Left ventricle myocardium inferior (tissue), 1 donor: Measurements from ENCODE around the gene TSC22D1. TPM values are rescaled to one million over a fixed set of nuclear protein-coding genes. Genes with fewer than 3 reads are reported as not detected.
A peak's percentile ranks its signal among the peaks of the same experiment; 100 is the strongest.

Experiments used
- DNase-seq: peaks from one replicate; pipeline ENCODE4 v3.0.0-alpha.2; 2020
- H3K27ac ChIP-seq: fragments of 200-600 bp; replicated peaks from 2 replicates; pipeline ENCODE4 v1.8.0; 2021
- H3K27me3 ChIP-seq: fragments of 200-600 bp; 2 replicates; pipeline ENCODE4 v1.8.0; 2021; ENCODE audit warnings: low read depth
- H3K36me3 ChIP-seq: fragments of 200-600 bp; 2 replicates; pipeline ENCODE4 v1.8.0; 2021
- H3K4me1 ChIP-seq: fragments of 200-600 bp; 2 replicates; pipeline ENCODE4 v1.8.0; 2021
- H3K4me3 ChIP-seq: fragments of 200-600 bp; 2 replicates; pipeline ENCODE4 v1.8.0; 2021; ENCODE audit warnings: mild to moderate bottlenecking, moderate library complexity
- H3K9me3 ChIP-seq: fragments of 200-600 bp; replicated peaks from 2 replicates; pipeline ENCODE4 v1.8.0; 2021
- intact Hi-C: fragments of 100-400 bp; cut with micrococcal nuclease; formaldehyde crosslinking; loops from one replicate; pipeline ENCODE4 v1.11.0; 2022
- total RNA-seq: library from RNA; stranded (reverse); fragmentation: NEBNext Ultra II Directional; extraction: Animal tissue kit (Norgen Biotek cat#: 25700); gene quantifications from one replicate; pipeline ENCODE4 v1.2.1, GENCODE V29; 2021
- TF ChIP-seq, protein P1 (sequence below): fragments of 200-600 bp; IDR thresholded peaks from 2 replicates; pipeline ENCODE4 v1.8.0; 2021; ENCODE audit warnings: antibody characterized with exemption, mild to moderate bottlenecking, borderline replicate concordance
- donor health status: DM: no; HTN: yes; CAD: no; lungs with severe emphysema.

TSC22D1 gene
- total RNA-seq, 1 donor from 2014 or later, result 158 TPM

DNA sequence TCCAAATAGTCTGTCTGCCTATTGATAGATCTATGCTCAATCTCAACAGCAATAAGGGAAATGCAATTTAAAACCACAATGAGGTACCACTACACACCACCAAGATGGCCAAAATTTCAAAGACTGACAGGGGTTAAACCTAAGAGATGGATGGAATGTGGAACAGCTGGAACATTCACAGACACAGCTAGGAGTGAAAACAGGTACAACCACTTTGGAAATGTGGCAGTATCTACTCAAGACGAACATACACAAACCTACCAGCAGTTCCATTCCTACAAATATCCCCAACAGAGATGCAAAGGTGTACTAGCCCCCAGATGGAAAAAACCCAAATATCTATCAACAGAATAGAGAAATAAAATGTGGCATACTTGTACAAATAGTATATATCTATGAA lies 86.4 kb downstream of the TSC22D1 start:
- no peak for DNase-seq
- intact Hi-C loops, result loop anchor here (10.0 kb wide), 2 partner anchors 85 to 385 kb away; partner anchors contain the start of gene TSC22D1
- no peaks in the 10 kb centered on the region for H3K27me3 ChIP-seq
- no peaks in the 10 kb centered on the region for H3K36me3 ChIP-seq
- H3K27ac ChIP-seq, result no peak overlapping the region
- H3K4me3 ChIP-seq, result no peak overlapping the region
- peaks cover 9% of the 10 kb centered on the region for H3K4me1 ChIP-seq
- TF ChIP-seq, protein P1, sequence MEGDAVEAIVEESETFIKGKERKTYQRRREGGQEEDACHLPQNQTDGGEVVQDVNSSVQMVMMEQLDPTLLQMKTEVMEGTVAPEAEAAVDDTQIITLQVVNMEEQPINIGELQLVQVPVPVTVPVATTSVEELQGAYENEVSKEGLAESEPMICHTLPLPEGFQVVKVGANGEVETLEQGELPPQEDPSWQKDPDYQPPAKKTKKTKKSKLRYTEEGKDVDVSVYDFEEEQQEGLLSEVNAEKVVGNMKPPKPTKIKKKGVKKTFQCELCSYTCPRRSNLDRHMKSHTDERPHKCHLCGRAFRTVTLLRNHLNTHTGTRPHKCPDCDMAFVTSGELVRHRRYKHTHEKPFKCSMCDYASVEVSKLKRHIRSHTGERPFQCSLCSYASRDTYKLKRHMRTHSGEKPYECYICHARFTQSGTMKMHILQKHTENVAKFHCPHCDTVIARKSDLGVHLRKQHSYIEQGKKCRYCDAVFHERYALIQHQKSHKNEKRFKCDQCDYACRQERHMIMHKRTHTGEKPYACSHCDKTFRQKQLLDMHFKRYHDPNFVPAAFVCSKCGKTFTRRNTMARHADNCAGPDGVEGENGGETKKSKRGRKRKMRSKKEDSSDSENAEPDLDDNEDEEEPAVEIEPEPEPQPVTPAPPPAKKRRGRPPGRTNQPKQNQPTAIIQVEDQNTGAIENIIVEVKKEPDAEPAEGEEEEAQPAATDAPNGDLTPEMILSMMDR, result no peak
- peaks cover 5% of the 10 kb centered on the region for H3K9me3 ChIP-seq

DNA sequence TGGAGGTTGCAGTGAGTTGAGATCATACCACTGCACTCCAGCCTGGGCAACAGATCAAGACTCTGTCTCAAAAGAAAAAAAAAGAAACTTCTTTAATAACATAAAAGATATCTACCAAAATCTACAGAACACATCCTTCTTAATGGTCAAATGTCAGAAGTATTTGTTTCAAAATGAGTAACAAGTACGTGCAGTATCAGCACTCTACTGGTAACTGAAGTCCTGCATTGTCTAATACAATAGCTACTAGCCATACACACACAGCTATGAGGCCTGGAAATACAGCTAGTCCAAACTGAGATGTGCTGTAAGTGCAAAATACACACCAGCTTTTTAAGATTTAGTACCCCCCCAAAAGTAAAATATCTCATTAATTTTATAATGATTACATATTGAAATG lies 88.1 kb downstream of the TSC22D1 start:
- TF ChIP-seq, protein P1, result no peak
- H3K36me3 ChIP-seq, result no peaks in the 10 kb centered on the region
- intact Hi-C loops, result loop anchor here (10.0 kb wide), 1 partner anchor 87 kb away; the partner anchor contains the start of gene TSC22D1
- peaks cover 20% of the 10 kb centered on the region for H3K4me1 ChIP-seq
- no peaks in the 10 kb centered on the region for H3K27me3 ChIP-seq
- no peaks in the 10 kb centered on the region for H3K9me3 ChIP-seq
- no peak overlapping the region for H3K27ac ChIP-seq
- no peak overlapping the region for H3K4me3 ChIP-seq
- DNase-seq, result no peak

DNA sequence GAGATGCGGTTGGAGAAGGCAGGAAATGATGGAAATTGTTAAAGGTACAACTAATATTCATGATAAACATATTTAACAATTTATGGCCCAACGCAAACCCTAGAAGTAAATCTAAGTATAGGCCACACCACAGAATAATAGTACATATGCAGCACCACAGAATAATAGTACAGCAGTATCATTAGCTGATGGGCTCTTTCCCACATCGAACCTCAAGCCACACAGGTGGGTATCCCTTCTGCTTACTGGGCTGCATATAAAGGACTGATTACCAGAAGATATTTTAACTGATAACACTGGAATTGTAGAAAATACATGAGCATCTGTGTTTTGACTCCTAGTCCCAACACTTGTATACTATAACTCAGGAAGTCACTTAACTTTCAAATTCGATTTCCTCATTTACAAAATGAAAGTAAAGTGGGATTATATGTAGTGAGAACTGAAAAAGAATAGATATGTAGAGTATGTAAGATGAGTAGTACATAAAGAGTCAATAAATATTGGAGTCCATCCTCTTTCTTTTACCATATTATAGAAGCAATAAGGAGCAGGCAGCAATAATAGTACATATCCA lies 91.5 kb downstream of the TSC22D1 start:
- no peak for DNase-seq
- Histone ChIP-seq H3K9me3 (no peaks in the 10 kb centered on the region), H3K4me3 (peak overlapping the region; percentile 31), H3K36me3 (no peaks in the 10 kb centered on the region), H3K27me3 (no peaks in the 10 kb centered on the region), H3K27ac (no peak overlapping the region), H3K4me1 (peaks cover 20% of the 10 kb centered on the region)
- intact Hi-C loops, result loop anchor here (5.0 to 10.0 kb wide), 2 partner anchors 90 to 488 kb away; partner anchors contain the start of gene TSC22D1
- TF ChIP-seq, protein P1, result no peak

DNA sequence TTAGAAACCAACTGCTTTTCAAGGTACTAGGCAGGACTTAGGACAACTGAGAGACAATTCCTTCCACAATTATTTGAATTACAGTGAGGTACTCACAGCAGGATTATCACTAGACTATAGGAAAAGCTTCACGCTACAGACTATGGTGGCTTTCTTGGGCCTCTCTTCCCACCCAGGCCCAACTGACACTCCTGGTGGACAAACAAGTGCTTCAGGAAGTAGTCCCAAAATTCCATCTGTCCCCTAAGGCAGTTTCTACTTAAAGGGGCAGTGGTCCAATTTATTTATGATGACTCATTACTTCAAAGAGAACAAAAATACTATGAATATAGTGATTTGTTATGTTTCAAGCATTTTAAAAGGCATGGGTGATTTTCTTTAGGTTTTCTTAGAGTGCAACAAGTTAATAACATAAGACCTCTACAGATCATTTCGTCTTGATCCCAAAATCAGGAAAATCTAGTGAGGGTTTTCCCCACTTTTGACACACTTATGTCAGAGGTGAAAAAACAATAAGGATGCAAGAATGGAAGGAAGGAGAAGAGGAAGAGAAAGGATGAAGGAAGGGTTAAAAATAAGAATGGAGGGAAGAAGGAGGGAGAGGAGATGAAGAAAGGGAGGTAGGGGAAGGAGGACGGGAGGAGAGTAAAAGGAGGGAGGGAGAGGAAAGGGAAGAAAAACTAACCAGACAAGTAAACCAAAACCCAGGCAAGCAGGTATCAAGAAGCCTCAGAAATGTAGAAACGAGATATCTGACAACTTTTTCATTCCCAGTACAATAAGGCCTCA lies 101.8 kb downstream of the TSC22D1 start:
- TF ChIP-seq, protein P1, result peak; percentile 14
- intact Hi-C loops, result no loop called here
- H3K4me3 ChIP-seq, result peak overlapping the region; percentile 14
- no peaks in the 10 kb centered on the region for H3K36me3 ChIP-seq
- DNase-seq, result no peak
- no peaks in the 10 kb centered on the region for H3K9me3 ChIP-seq
- H3K4me1 ChIP-seq, result peaks cover 21% of the 10 kb centered on the region
- H3K27ac ChIP-seq, result no peak overlapping the region
- no peaks in the 10 kb centered on the region for H3K27me3 ChIP-seq

DNA sequence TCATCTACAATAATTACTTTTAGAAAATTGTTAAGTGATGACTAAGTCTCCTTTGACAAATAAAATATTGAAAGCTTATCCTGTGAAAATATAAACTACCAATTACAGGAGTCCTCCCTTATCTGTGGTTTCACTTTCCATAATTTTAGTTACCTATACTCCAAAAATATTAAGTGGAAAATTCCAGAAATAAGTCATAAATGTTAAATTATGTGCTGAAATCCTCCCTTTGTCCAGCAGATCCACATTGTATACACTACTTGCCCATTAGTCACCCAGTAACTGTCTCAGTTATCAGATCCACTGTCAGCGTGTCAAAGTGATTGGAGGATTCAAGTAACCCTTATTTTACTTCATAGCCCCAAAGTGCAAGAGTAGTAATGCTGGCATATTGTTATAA lies 104.4 kb downstream of the TSC22D1 start:
- Histone ChIP-seq H3K9me3 (no peaks in the 10 kb centered on the region), H3K27me3 (no peaks in the 10 kb centered on the region), H3K4me3 (no peak overlapping the region), H3K4me1 (peaks cover 12% of the 10 kb centered on the region), H3K27ac (no peak overlapping the region), H3K36me3 (no peaks in the 10 kb centered on the region)
- intact Hi-C loops, result loop anchor here (2.0 kb wide), 1 partner anchor 567 kb away; no protein-coding TSS in a partner anchor
- DNase-seq, result no peak
- TF ChIP-seq, protein P1, result no peak
